ENCODE data around the gene SMIM15. TPM values are rescaled to one million over a fixed set of nuclear protein-coding genes. Genes with fewer than 3 reads are reported as not detected.

The SMIM15 gene
- total and polyA plus RNA-seq, 10 of the 15 experiments (the other 5 are each of a cell fraction or from before 2014, with no cell fraction given) = 13.8 to 83.3 (median 53.9) TPM

GRCh38 chr5:61200582-61201155 lies 38.4 kb upstream of the SMIM15 start (continued):
- TF ChIP-seq HDAC2 (IDR thresholded peaks at IDR 0.05) (no peak), EZH2 (IDR thresholded peaks at IDR 0.05; ENCODE audit: borderline replicate concordance, control insufficient read depth, low read depth, low read length) (no peak), ZNF274 (IDR thresholded peaks at IDR 0.05; ENCODE audit: insufficient read depth, insufficient read length) (no peak), USF2 (IDR thresholded peaks at IDR 0.05; ENCODE audit: borderline replicate concordance, low read depth, low read length) (no peak), RELB (IDR thresholded peaks at IDR 0.05; ENCODE audit: low read depth) (peak; percentile 89), SMC3 (IDR thresholded peaks at IDR 0.05; ENCODE audit: borderline replicate concordance, low read length) (no peak), SIX5 (IDR thresholded peaks at IDR 0.05; ENCODE audit: low read depth, low read length, severe bottlenecking) (no peak), SMARCA5 (IDR thresholded peaks at IDR 0.05) (no peak), CBX5 (IDR thresholded peaks at IDR 0.05; ENCODE audit: low read depth) (no peak), RAD51 (IDR thresholded peaks at IDR 0.05) (no peak), PAX5 (IDR thresholded peaks at IDR 0.05; ENCODE audit: borderline replicate concordance, low read depth, low read length) (peak; percentile 46; the same call in 1 of the 2 replicates), NR2C2 (IDR thresholded peaks at IDR 0.05; ENCODE audit: borderline replicate concordance, control insufficient read depth, insufficient read length, low read depth) (no peak), STAT3 (IDR thresholded peaks at IDR 0.05; ENCODE audit: low read depth, low read length) (no peak), SREBF1 (IDR thresholded peaks at IDR 0.05; ENCODE audit: low read length) (no peak), FOXK2 (IDR thresholded peaks at IDR 0.05) (no peak), ZNF384 (IDR thresholded peaks at IDR 0.05; ENCODE audit: borderline replicate concordance, low read depth, low read length) (no peak), CHD1 (IDR thresholded peaks at IDR 0.05; ENCODE audit: low read depth, low read length) (no peak)
- TF ChIP-seq, protein P1, sequence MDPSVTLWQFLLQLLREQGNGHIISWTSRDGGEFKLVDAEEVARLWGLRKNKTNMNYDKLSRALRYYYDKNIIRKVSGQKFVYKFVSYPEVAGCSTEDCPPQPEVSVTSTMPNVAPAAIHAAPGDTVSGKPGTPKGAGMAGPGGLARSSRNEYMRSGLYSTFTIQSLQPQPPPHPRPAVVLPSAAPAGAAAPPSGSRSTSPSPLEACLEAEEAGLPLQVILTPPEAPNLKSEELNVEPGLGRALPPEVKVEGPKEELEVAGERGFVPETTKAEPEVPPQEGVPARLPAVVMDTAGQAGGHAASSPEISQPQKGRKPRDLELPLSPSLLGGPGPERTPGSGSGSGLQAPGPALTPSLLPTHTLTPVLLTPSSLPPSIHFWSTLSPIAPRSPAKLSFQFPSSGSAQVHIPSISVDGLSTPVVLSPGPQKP (IDR thresholded peaks at IDR 0.05; ENCODE audit: low read depth, low read length) = no peak
- TF ChIP-seq, protein P2, sequence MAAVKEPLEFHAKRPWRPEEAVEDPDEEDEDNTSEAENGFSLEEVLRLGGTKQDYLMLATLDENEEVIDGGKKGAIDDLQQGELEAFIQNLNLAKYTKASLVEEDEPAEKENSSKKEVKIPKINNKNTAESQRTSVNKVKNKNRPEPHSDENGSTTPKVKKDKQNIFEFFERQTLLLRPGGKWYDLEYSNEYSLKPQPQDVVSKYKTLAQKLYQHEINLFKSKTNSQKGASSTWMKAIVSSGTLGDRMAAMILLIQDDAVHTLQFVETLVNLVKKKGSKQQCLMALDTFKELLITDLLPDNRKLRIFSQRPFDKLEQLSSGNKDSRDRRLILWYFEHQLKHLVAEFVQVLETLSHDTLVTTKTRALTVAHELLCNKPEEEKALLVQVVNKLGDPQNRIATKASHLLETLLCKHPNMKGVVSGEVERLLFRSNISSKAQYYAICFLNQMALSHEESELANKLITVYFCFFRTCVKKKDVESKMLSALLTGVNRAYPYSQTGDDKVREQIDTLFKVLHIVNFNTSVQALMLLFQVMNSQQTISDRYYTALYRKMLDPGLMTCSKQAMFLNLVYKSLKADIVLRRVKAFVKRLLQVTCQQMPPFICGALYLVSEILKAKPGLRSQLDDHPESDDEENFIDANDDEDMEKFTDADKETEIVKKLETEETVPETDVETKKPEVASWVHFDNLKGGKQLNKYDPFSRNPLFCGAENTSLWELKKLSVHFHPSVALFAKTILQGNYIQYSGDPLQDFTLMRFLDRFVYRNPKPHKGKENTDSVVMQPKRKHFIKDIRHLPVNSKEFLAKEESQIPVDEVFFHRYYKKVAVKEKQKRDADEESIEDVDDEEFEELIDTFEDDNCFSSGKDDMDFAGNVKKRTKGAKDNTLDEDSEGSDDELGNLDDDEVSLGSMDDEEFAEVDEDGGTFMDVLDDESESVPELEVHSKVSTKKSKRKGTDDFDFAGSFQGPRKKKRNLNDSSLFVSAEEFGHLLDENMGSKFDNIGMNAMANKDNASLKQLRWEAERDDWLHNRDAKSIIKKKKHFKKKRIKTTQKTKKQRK (IDR thresholded peaks at IDR 0.05; ENCODE audit: low read depth, low read length) = no peak
- TF ChIP-seq, protein P3, sequence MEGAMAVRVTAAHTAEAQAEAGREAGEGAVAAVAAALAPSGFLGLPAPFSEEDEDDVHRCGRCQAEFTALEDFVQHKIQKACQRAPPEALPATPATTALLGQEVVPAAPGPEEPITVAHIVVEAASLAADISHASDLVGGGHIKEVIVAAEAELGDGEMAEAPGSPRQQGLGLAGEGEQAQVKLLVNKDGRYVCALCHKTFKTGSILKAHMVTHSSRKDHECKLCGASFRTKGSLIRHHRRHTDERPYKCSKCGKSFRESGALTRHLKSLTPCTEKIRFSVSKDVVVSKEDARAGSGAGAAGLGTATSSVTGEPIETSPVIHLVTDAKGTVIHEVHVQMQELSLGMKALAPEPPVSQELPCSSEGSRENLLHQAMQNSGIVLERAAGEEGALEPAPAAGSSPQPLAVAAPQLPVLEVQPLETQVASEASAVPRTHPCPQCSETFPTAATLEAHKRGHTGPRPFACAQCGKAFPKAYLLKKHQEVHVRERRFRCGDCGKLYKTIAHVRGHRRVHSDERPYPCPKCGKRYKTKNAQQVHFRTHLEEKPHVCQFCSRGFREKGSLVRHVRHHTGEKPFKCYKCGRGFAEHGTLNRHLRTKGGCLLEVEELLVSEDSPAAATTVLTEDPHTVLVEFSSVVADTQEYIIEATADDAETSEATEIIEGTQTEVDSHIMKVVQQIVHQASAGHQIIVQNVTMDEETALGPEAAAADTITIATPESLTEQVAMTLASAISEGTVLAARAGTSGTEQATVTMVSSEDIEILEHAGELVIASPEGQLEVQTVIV (IDR thresholded peaks at IDR 0.05; ENCODE audit: borderline replicate concordance, partially characterized antibody) = no peak

Measured in GM12878 (cell line).